Skeletal muscle cell (primary cell): ENCODE data around the gene ADCY7.

Source experiments
- DNase-seq: peaks from one replicate; pipeline ENCODE4 v3.0.0-alpha.2; 2010; ENCODE audit warnings: low read depth
- H3K4me3 ChIP-seq: 2 replicates; pipeline ENCODE4 v1.5.1; 2011; ENCODE audit warnings: low read depth, mild to moderate bottlenecking, control low read depth, low read length, moderate library complexity

The ADCY7 gene

GRCh38 chr16:50292566-50292948 lies 26.2 kb downstream of the ADCY7 start:
- H3K4me3 ChIP-seq: no peak overlapping the region

GRCh38 chr16:50293041-50293783 lies 26.9 kb downstream of the ADCY7 start:
- no peak for DNase-seq
- no peak overlapping the region for H3K4me3 ChIP-seq

More at GRCh38 chr16:50292566-50292948, 26.2 kb downstream of the ADCY7 start:
- DNase-seq: no peak

- no peak overlapping the region for H3K4me3 ChIP-seq
- no peak for DNase-seq
Measured at GRCh38 chr16:50293994-50294855, 27.9 kb downstream of the ADCY7 start.

- DNase-seq: no peak
- no peak overlapping the region for H3K4me3 ChIP-seq
Measured at GRCh38 chr16:50294955-50295354, 28.6 kb downstream of the ADCY7 start.

- no peak for DNase-seq
- H3K4me3 ChIP-seq: no peak overlapping the region
Measured at GRCh38 chr16:50295541-50296132, 29.3 kb downstream of the ADCY7 start.

GRCh38 chr16:50296807-50297206 lies 30.5 kb downstream of the ADCY7 start:
- DNase-seq: no peak
- H3K4me3 ChIP-seq: no peak overlapping the region

GRCh38 chr16:50297301-50298074 lies 31.1 kb downstream of the ADCY7 start:
- DNase-seq: no peak

GRCh38 chr16:50298075-50298460 lies 31.7 kb downstream of the ADCY7 start:
- H3K4me3 ChIP-seq: no peak overlapping the region
- no peak for DNase-seq

More at GRCh38 chr16:50297301-50298074, 31.1 kb downstream of the ADCY7 start:
- no peak overlapping the region for H3K4me3 ChIP-seq

- no peak overlapping the region for H3K4me3 ChIP-seq
- DNase-seq: no peak
Measured at GRCh38 chr16:50298591-50299507, 32.5 kb downstream of the ADCY7 start.

GRCh38 chr16:50299508-50300105 lies 33.3 kb downstream of the ADCY7 start:
- DNase-seq: no peak

GRCh38 chr16:50300942-50301625 lies 34.7 kb downstream of the ADCY7 start:
- DNase-seq: no peak
- H3K4me3 ChIP-seq: no peak overlapping the region

More at GRCh38 chr16:50299508-50300105, 33.3 kb downstream of the ADCY7 start:
- H3K4me3 ChIP-seq: no peak overlapping the region

GRCh38 chr16:50301626-50302471 lies 35.5 kb downstream of the ADCY7 start:
- H3K4me3 ChIP-seq: no peak overlapping the region
- DNase-seq: peak; percentile 34

GRCh38 chr16:50302472-50303005 lies 36.2 kb downstream of the ADCY7 start:
- H3K4me3 ChIP-seq: no peak overlapping the region
- no peak for DNase-seq

- H3K4me3 ChIP-seq: no peak overlapping the region
- no peak for DNase-seq
Measured at GRCh38 chr16:50303041-50303604, 36.8 kb downstream of the ADCY7 start.

GRCh38 chr16:50303605-50304466 lies 37.5 kb downstream of the ADCY7 start:
- H3K4me3 ChIP-seq: no peak overlapping the region

More at GRCh38 chr16:50303605-50304466, 37.5 kb downstream of the ADCY7 start:
- DNase-seq: no peak
